Activated gamma-delta T cell treated with anti-CD3 and anti-CD28 coated beads, Interleukin-2, amount 50 U/mL, for 16 hours (primary cell): Measurements from ENCODE around the gene SDC1.
"Not testable (repeated sequence)": the region's sequence is repeated elsewhere in the genome, so short reads cannot be mapped to it uniquely, and the experiment has no call there.

Experiments used
- DNase-seq: peaks from one replicate; pipeline ENCODE4 v3.0.0-alpha.2; 2020; ENCODE audit warnings: low read depth

The SDC1 gene

GRCh38 chr2:20224716-20225293, at the start of gene SDC1:
Gene SDC1, minus strand, starts transcription at chr2:20225130. Its CDS starts 263 bp downstream, at chr2:20224867.
- no peak for DNase-seq

- no peak for DNase-seq
These were observed 48.1 kb upstream of the SDC1 start for GRCh38 chr2:20273042-20273441.

GRCh38 chr2:20268317-20268716, 43.4 kb upstream of the SDC1 start:
- not testable (repeated sequence) for DNase-seq

DNA sequence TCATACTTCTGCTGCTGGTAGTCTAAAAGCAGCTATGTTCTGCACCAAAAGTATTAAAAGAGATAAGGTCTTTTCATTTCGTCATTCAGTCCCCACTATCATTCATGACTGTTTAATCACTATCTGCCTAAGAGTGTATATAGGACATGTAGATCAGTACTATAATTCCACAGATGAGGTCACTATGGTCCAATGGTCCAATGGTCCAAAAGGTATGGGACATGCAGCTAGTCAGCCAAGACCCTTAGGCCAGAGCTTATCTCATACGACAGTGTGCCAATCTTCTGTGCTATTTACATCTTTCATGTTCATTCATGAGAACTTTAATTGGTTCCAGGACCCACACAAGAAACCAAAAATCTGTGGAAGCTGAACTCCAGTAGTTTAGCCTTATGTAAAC, 42.6 kb upstream of the SDC1 start:
- no peak for DNase-seq

DNA sequence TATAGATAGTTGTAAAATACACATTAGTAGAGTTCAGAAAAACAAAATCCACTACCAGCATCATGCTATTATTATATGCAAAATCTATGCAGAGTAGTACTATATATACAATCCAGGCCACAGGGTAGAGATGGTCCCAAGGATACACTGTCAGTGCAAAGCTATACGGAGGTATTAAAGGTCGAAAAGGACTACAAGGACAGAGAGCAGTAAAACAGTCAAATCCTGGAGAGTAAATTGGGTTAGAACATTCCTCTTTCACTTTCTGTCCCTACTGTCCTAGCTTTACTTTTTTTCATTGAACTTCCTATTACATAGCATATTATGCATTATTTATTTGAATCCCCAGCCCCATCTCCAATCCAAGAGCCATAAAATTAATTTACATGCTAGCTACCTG, 39.7 kb upstream of the SDC1 start:
- no peak for DNase-seq

DNA sequence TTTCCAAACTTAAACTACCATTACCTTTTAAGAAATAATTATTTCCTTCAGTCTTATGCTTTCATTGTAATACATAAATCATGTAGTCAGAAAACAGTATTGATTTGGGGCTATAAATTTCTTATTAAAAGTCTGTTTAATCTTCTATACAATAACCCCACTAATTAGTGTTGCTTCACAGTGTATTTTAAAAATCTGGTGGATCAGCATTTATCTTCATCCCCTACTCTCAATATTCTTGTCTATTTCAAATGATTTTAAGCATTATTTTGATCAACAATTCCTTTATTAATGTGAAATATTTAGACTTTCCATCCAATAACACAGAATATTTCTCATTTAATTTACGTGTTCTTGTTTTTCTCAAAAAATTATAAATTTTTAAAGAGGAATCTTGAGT, 32.5 kb upstream of the SDC1 start:
- DNase-seq: no peak

DNA sequence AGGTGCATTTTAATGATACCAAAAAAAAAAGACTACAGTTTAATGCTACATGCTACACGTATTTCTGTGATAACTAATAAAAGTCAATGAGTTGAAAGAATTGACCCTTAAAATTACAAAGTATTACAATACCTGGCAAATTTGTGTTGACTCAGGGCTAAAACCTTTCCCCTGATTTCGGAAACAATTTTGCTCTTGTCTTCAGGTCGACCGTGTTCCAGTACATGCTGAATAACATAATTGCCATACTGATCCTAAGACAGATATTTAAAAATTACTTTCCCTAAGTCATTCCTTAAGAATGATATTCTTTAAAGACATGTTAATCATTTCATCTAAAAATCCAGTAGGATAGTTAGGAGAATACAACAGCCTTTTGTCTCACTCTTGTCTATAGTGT, 29.8 kb upstream of the SDC1 start:
- no peak for DNase-seq

GRCh38 chr2:20250436-20250835, 25.5 kb upstream of the SDC1 start:
- DNase-seq: no peak

DNA sequence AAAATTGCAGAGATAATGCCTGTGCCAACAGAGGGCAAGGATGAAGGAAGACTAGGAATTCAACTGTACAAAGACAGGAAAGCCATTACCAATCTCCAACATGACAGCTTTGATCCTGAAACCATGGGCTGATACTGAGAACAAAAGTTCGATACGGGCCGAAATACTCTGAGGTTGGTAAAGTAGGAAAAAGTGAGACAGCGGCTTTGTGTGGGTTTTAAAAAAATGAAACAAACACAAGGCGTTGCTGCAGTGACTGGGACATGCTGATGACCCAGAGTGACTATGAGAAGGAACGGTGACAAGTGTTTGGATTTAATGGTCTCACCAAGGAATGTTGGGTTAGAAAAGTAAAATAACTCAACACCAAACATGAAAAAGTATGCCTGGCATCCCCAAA, 24.2 kb upstream of the SDC1 start:
- DNase-seq: no peak

- DNase-seq: no peak
These were observed 22.2 kb upstream of the SDC1 start for GRCh38 chr2:20247084-20247483.

GRCh38 chr2:20243637-20244036, 18.7 kb upstream of the SDC1 start:
- DNase-seq: not testable (repeated sequence)

- DNase-seq: no peak
These were observed 17.9 kb upstream of the SDC1 start for GRCh38 chr2:20242727-20243377.

- DNase-seq: no peak
These were observed 17.2 kb upstream of the SDC1 start for GRCh38 chr2:20241973-20242726.

DNA sequence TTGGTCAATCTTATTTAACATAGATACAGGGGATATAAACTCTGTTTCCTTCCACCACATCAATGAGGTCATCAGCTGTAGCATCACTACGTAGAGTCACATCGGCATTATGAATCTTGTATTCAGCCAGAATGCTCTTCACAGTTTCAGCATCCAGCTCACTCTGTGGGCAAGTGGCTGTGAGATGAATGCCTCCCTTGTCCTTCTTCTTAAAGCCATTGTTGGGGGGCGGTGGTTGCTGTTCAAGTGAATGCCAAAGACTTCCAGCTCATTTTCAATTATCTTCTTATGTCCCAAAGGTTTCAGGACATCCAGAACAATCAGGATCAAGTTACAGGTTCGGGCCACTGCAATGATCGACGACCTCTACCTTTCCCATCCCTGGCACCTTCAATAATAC, 15.4 kb upstream of the SDC1 start:
- DNase-seq: not testable (repeated sequence)

- DNase-seq: no peak
These were observed 11.6 kb upstream of the SDC1 start for GRCh38 chr2:20236496-20236895.

GRCh38 chr2:20235655-20236305, 10.8 kb upstream of the SDC1 start:
- no peak for DNase-seq

DNA sequence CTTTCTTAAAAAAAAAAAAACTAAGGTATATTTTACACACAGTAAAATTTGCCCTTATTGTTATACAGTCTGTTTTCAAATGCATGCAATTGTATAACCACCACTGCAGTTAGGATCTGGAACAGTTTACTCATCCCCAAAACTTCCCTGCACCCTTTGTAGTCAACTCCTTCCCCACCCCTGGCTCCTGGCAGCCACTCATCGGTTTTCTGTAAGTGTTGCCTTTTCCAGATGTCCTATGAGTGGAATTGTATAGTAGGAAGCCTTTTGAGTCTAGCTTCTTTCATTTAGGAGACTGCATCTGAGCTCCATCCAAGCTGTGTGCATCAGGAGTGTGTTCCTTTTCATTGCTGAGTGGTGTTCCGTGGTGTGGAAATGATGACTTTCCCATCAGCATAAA, 9.7 kb upstream of the SDC1 start:
- DNase-seq: not testable (repeated sequence)

- no peak for DNase-seq
These were observed 7.9 kb upstream of the SDC1 start for GRCh38 chr2:20232837-20233207.

- no peak for DNase-seq
These were observed 6.7 kb upstream of the SDC1 start for GRCh38 chr2:20231598-20232026.

DNA sequence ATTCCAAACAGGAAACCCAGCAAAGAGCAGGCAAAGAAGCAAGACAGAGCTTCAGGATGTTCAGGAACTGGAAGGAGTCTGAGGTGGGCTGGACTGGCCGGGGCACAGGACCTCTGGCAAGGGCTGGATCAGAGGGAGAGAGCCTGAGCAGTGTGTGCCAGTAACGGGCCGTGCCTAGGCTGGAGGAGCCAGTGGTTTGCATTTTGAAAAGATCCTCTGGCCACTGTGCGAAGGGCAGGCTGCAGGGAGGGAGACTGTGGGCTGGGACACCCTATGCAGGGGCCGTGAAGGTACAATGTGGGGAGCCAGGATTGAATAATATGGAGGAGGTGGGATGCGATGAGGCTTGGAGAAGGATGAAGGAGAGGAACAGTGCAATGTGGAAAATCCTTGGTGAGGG, 6.2 kb upstream of the SDC1 start:
- DNase-seq: no peak

DNA sequence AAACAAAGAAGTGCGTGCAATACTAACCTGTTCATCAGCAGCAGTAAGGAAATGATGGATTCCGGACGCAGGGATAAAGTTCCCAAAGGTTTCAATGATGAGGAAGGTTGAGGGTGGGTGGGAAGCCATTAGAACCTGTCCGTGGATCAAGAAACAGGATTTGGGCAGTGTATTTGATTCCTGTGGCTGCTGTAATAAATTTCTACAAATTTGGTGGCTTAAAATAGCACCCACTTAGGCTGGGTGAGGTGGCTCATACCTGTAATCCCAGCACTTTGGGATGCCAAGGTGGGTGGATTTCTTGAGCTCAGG, 5.1 kb upstream of the SDC1 start:
- DNase-seq: no peak

GRCh38 chr2:20229322-20230113, 4.6 kb upstream of the SDC1 start:
- DNase-seq: no peak
